Lower leg skin (tissue), 3 donors: Measurements from ENCODE around the gene BMAL1.

Experiments
- POLR2A ChIP-seq, 2 donors: fragments of 450-650 bp; IDR thresholded peaks; one replicate each; pipeline ENCODE4 v1.6.1; 2016 to 2017; ENCODE audit warnings: antibody characterized with exemption in 2 of 2, mild to moderate bottlenecking in 1 of 2, moderate library complexity in 1 of 2
- TF ChIP-seq, protein P1 (sequence below), 3 donors: fragments of 450-650 bp; IDR thresholded peaks; one replicate each; pipeline ENCODE4 v1.5.1; 2016; ENCODE audit warnings: antibody characterized with exemption in 3 of 3, mild to moderate bottlenecking in 3 of 3, moderate library complexity in 2 of 3

DNA sequence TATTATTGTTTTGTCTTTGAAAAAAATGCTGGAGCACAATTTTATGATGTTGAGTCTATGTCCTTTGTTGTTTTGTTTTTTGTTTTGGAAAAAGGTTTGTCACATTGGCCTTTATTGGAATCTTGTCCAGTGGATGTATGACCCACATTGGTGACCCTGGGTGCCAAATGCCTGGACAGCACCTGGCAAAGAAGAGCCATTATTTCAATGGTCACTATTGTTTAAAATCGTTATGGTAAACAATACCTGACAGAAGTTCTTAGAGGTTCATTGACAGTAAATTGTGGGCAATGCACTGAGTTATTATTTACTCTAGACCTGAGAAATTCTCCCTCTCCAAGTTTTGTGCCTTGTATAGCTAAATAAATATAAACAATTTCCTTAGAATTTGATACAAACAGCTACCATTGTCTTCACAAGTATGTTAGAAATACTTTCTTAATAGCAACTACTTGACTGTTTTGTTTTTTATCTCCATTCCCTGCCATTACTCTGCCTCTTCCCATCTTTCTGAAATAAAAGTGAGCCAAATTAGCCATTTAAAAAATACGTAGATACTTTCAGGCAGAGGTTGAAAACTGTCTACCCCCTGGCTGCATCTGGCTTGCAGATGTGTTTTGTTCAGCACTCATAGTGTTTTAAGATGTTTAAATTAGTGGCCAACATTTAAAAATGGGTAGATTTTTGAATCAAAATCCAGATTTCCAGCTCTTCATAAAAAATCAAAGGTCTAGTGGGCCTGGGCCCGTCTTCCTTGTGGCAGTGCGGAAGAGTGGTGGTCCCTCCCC is 39.9 kb downstream of the BMAL1 start:
- TF ChIP-seq POLR2A (IDR thresholded peaks at IDR 0.05) = no peak
- TF ChIP-seq, protein P1, sequence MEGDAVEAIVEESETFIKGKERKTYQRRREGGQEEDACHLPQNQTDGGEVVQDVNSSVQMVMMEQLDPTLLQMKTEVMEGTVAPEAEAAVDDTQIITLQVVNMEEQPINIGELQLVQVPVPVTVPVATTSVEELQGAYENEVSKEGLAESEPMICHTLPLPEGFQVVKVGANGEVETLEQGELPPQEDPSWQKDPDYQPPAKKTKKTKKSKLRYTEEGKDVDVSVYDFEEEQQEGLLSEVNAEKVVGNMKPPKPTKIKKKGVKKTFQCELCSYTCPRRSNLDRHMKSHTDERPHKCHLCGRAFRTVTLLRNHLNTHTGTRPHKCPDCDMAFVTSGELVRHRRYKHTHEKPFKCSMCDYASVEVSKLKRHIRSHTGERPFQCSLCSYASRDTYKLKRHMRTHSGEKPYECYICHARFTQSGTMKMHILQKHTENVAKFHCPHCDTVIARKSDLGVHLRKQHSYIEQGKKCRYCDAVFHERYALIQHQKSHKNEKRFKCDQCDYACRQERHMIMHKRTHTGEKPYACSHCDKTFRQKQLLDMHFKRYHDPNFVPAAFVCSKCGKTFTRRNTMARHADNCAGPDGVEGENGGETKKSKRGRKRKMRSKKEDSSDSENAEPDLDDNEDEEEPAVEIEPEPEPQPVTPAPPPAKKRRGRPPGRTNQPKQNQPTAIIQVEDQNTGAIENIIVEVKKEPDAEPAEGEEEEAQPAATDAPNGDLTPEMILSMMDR (IDR thresholded peaks at IDR 0.05) = no peak
